ENCODE measurements around the gene PTCD3.

The PTCD3 gene

GRCh38 chr2:86105969-86106945, at the start of gene PTCD3:
TSS of gene PTCD3 (plus strand) at chr2:86106235. CDS start at chr2:86106248, 13 bp downstream.
- peak; percentile 94 for DNase-seq

GRCh38 chr2:86056590-86057331, 49.3 kb upstream of the PTCD3 start:
- DNase-seq, result no peak

DNA sequence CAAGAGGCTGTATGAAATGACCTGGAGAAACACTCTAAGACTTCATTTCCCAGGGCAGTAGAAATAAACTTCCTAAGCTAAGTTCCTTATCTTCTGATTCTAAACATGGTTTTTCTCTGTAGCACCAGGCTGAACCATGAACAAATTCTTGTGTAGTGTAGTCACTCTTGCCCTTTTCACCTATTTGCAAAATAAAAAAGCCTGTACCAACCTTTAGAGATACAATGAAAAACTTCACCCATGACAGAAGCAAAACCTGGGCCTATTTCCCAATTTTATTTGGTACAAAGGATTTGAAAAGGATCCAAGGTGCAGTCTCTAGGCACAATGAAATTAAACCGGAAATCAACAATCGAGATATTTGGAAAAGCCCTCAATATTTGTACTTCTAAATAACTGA, 44.0 kb upstream of the PTCD3 start:
- no peak for DNase-seq

DNA sequence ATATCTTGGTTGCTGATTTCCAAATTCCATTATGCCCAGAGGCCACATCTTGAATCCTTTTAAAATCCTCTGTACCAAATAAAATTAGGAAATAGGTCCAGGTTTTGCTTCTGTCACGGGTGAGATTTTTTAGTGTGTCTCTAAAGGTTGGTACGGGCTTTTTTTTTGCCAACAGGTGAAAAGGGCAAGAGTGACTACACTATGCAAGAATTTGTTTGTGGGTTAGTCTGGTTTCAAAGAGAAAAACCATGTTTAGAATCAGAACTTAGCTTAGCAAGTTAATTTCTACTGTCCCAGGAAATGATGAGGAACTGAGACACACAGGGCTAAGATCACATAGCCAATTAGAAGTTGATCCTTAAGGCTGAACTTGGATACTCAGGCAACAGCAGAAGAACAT, 42.0 kb upstream of the PTCD3 start:
- no peak for DNase-seq

DNA sequence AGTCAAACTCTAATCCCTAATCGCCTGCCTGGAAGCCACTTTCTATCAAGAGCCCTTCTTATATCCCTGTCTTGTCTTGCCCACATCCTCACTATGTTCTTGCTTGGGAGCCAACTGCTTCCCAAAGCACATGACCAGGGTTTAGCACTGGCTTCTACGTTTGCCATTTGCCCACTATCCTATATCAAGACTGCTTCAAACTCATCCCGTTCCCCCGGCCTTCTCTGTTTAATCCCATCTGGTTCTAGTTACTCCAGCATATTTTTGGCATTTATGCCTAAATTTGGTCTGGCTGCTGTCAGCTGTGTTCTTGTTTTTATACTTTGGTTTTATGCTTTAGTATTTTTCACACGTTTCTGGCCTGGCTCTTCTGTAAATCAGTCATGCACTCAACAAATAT, 40.5 kb upstream of the PTCD3 start:
- DNase-seq, result no peak

- no peak for DNase-seq
These were observed 39.9 kb upstream of the PTCD3 start for GRCh38 chr2:86066007-86066578.

GRCh38 chr2:86066915-86067314, 39.1 kb upstream of the PTCD3 start:
- no peak for DNase-seq

GRCh38 chr2:86068136-86068588, 37.9 kb upstream of the PTCD3 start:
- peak; percentile 54 for DNase-seq

- no peak for DNase-seq
These were observed 37.4 kb upstream of the PTCD3 start for GRCh38 chr2:86068648-86069047.

DNA sequence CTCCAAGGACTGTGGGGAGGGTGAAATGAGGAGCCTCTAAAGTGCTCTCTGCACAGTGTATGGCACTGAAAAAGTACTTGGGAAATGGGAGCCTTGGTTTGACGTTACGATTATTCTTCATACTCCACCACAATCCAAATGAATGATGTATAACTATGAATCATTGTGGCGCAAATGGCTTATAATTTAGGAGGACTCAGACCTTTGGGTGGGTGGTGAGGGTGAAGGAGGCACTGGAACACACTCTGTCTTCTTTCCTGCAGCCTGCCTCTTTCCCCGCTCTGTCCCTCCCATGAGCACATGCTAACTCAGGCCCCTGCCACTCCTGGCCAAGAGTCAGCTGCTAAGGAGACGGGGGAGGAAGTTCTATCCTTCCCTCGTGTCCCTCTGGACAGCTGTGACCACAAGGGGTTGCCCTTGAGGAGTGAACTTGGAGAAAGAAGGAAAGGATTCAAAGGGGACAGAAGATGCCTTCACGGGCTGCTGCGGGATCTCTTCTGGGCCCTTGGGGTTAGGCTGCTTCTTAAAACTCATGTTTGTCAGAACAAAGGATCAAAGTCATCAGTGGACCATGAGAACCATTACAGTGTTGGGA, 36.8 kb upstream of the PTCD3 start:
- DNase-seq, result no peak

DNA sequence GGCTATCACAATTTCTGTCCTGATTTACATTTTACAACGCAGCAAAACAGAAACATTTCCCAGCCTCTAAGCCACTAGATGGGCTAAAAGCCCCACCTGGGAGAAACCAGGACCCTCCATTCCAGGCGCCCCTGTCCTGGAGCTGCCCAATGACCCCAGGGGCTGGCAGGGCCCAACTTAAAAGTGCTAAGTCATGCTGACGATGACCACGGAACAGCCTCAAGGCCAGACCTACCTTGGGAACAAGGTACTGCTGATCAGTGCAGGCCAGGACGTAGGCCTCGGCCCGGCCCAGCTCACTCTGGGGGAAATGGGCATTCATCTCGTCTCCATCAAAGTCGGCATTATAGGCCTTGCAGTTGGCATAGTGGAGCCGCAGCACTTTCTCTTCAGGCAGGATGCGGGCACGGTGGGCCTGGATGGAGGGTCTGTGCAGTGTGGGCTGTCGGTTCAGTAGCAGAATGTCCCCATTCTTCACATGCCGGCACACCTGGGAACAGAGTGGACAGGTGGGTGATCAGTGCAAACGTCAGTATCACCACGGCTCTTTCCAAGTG, 36.2 kb upstream of the PTCD3 start:
- no peak for DNase-seq

DNA sequence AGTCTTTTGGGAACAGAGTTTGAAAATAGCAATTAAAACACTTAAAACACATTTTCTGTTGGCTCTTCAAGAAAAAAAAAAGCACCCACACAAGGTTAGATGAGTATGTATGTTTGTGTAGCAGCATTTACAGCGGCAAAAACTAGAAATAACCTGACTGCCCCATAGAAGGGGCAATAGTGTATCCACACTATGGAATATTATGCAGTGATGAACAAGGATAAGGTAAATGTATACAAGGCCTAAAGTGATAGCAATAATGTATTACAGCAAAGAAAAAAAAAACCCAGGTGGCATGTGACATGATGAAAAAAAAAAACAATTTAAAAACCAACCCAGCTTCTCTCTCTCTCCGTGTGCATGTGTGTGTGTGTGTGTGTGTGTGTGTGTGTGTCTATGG, 35.2 kb upstream of the PTCD3 start:
- DNase-seq, result no peak

GRCh38 chr2:86072271-86072858, 33.7 kb upstream of the PTCD3 start:
- DNase-seq, result no peak

DNA sequence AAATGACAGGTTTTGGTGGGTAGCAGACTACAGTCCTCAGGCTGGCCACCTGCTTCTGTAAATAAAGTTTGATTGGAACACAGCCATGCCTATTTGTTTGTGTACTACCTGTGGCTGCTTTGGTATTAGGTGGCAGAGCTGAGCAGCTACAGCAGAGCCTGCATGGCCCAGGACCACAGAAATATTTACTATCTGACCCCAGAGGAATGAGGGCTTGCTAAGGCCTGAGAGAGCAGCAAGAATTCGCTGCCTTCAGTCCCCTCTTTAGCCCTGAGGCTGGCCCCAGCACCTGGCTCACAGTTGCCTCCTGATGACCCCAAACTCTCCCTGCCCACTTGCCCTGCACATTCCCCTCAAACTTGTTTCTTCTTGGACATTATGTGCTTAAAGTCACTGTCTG, 32.8 kb upstream of the PTCD3 start:
- no peak for DNase-seq

DNA sequence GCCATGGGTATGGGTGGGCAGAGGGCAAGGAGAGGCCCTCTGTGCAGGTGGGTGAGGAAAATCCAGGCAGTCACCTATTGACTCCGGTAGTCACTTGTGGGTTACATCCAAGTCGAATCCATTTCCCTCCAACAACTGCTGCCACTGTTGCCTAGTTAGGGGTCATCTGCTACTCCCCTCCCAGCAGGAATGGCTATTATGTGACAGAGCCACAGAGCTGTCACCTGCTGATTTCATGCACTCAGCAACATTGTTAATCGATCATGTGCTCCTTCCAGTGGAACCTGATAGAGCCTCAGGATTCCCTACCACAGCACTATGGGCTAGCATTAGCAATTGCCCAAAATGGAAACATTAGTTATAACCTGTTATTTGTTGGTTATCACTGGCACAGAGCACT, 31.8 kb upstream of the PTCD3 start:
- DNase-seq, result no peak

GRCh38 chr2:86074811-86075210, 31.2 kb upstream of the PTCD3 start:
- DNase-seq, result no peak

DNA sequence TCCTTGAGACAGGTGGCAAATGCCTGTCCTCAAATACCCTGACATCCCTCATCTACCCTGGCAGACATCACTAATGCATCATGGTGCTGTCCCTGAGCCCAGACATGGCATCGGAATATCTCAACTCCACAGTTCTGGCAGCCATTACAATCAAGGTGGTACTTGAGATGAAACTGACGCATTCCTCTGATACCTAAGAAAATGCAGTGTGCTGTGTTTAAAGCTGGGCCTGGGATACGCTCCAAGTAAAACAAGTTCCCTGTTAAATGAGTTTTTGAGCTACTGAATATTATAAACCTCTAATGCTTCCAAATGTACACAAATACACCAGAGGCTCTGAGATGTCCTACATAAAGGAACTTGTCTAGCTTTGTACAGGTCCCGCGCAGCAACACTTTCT, 30.1 kb upstream of the PTCD3 start:
- no peak for DNase-seq

DNA sequence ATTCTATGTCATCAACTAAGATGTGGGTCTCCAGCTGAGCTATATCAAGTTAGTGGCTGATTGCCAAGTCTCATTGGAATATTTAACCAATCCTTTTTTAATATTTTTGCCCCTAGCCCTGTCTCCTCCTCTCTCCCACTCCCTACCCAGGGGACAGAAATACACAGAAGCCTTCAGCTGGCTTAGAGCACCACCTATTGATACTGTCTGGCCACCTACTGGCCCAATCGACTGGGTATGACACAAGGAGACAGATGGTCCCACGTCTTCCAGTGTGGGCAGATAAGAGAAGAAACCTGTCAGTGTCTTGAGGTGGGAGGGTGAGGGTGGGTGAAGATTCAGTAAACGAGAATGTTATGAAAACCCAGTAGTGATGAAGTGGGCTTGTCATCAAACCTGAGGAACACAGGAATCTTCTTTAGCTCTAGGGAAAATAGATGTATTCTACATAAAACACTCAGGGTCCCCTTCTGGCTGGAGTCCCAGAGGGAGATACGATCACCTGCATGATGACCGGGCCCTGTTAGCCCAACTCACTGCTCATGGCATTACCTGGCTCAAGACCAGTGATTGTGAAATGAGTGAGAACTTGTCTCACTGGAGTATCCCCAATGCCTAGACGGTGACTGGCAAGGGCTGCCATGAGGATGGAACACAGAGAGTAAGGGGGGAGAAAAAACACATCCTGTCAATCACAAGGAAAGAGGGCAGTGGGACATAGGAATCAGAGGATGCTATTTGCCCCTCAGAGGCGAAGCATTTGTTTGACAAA, 27.1 kb upstream of the PTCD3 start:
- peak; percentile 65 for DNase-seq

- DNase-seq, result peak; percentile 85
These were observed 25.8 kb upstream of the PTCD3 start for GRCh38 chr2:86079981-86080911.

DNA sequence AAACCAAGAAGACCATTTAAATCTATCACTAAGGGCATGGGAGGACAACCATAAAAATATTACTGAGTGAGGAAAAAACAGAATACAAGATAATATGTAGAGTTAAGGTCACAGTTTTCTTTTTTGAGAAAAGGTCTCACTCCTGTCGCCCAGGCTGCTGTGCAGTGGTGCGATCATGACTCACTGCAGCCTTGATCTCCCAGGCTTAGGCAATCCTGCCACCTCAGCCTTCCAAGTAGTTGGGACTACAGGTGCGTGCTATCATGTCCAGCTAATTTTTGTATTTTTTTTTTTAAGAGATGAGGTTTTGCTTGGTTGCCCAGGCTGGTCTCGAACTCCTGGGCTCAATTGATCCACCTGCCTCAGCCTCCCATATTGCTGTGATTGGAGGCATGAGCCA, 24.3 kb upstream of the PTCD3 start:
- no peak for DNase-seq
